ENCODE data around the gene NT5C2. TPM values are rescaled to one million over a fixed set of nuclear protein-coding genes. Genes with fewer than 3 reads are reported as not detected.

Gene NT5C2
- total and polyA plus RNA-seq, 2 donors (not counting 1 experiment from before 2014, with no cell fraction given): 74.3 to 82.2 TPM

DNA sequence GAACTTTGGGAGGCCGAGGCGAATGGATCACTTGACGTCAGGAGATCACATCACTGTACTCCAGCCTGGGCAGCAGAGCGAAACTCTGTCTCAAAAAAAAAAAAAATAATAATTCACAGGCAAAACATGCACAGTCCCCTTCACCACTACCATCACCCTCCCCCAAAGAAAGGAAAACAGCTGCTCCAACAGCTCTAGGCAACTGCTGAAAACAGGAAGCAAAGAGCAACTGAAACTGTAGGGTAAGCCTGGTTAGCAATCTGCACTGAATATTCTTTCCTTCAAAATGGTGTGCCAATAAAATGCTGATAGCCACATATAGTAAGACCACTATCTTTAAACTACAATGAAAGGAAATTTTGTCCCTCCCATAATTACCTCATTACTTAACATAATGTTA is 11.8 kb downstream of the NT5C2 start:
- peaks cover 51% of the 10 kb centered on the region for H3K79me2 ChIP-seq (ENCODE audit: control insufficient read depth, insufficient read depth, low read length)
- H3K9me3 ChIP-seq (ENCODE audit: control insufficient read depth, insufficient read depth, low read depth, low read length): no peaks in the 10 kb centered on the region
- DNase-seq (ENCODE audit: low read depth in 2 of 2): no peak
- H3K27ac ChIP-seq (ENCODE audit: insufficient read depth, low read length): no peak overlapping the region
- H3K9ac ChIP-seq (ENCODE audit: insufficient read depth, low read length): no peak overlapping the region
- no peak for TF ChIP-seq EZH2 (IDR thresholded peaks at IDR 0.05; ENCODE audit: low read length, missing control alignments)
- TF ChIP-seq, protein P1, sequence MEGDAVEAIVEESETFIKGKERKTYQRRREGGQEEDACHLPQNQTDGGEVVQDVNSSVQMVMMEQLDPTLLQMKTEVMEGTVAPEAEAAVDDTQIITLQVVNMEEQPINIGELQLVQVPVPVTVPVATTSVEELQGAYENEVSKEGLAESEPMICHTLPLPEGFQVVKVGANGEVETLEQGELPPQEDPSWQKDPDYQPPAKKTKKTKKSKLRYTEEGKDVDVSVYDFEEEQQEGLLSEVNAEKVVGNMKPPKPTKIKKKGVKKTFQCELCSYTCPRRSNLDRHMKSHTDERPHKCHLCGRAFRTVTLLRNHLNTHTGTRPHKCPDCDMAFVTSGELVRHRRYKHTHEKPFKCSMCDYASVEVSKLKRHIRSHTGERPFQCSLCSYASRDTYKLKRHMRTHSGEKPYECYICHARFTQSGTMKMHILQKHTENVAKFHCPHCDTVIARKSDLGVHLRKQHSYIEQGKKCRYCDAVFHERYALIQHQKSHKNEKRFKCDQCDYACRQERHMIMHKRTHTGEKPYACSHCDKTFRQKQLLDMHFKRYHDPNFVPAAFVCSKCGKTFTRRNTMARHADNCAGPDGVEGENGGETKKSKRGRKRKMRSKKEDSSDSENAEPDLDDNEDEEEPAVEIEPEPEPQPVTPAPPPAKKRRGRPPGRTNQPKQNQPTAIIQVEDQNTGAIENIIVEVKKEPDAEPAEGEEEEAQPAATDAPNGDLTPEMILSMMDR (conservative IDR thresholded peaks at IDR 0.05 in 1 of 2, IDR thresholded peaks at IDR 0.05 in 1 of 2; ENCODE audit: low read depth in 1 of 2, low read length in 2 of 2): no peak
- H3K4me2 ChIP-seq (ENCODE audit: extremely low read depth, insufficient read depth, low read length): no peak overlapping the region
- H3K36me3 ChIP-seq (ENCODE audit: control insufficient read depth, insufficient read depth, low read length): peaks cover 3% of the 10 kb centered on the region
- no peaks in the 10 kb centered on the region for H4K20me1 ChIP-seq (ENCODE audit: control insufficient read depth, extremely low read depth, insufficient read depth, low read length)
- no peak overlapping the region for H2AFZ ChIP-seq (ENCODE audit: low read length)
- no peaks in the 10 kb centered on the region for H3K27me3 ChIP-seq (ENCODE audit: control insufficient read depth, insufficient read depth, low read length)
- peaks cover 2% of the 10 kb centered on the region for H3K4me1 ChIP-seq (ENCODE audit: control insufficient read depth, extremely low read depth, insufficient read depth, low read length)
- no peak overlapping the region for H3K4me3 ChIP-seq (replicated peaks in 1 of 4; ENCODE audit: control extremely low read depth in 1 of 4, insufficient read depth in 1 of 4, low read depth in 3 of 4, low read length in 4 of 4)

DNA sequence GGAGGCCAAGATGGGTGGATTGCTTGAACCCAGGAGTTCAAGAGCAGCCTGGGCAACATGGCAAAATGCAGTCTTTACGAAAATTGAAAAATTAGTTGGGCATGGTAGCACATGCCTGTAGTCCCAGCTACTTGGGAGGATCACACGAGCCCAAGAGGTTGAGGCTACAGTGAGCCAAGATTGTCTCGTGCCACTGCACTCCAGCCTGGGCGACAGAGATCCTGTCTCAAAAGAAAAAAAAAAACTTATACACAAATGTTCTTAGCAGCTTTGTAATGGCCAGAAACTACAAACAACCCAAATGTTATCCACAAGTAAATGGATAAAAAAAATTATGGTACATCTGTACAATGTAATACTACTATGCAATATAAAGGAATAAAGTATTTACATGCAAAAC is 12.6 kb downstream of the NT5C2 start:
- Histone ChIP-seq H3K4me3 (replicated peaks in 1 of 4; ENCODE audit: control extremely low read depth in 1 of 4, insufficient read depth in 1 of 4, low read depth in 3 of 4, low read length in 4 of 4) (no peak overlapping the region), H3K9me3 (ENCODE audit: control insufficient read depth, insufficient read depth, low read depth, low read length) (no peaks in the 10 kb centered on the region), H3K27ac (ENCODE audit: insufficient read depth, low read length) (no peak overlapping the region), H3K79me2 (ENCODE audit: control insufficient read depth, insufficient read depth, low read length) (peaks cover 48% of the 10 kb centered on the region), H3K27me3 (ENCODE audit: control insufficient read depth, insufficient read depth, low read length) (no peaks in the 10 kb centered on the region), H3K9ac (ENCODE audit: insufficient read depth, low read length) (no peak overlapping the region), H4K20me1 (ENCODE audit: control insufficient read depth, extremely low read depth, insufficient read depth, low read length) (no peaks in the 10 kb centered on the region), H2AFZ (ENCODE audit: low read length) (no peak overlapping the region), H3K36me3 (ENCODE audit: control insufficient read depth, insufficient read depth, low read length) (peaks cover 3% of the 10 kb centered on the region), H3K4me2 (ENCODE audit: extremely low read depth, insufficient read depth, low read length) (no peak overlapping the region), H3K4me1 (ENCODE audit: control insufficient read depth, extremely low read depth, insufficient read depth, low read length) (peaks cover 2% of the 10 kb centered on the region)
- DNase-seq (ENCODE audit: low read depth in 2 of 2): no peak
- TF ChIP-seq, protein P1 (conservative IDR thresholded peaks at IDR 0.05 in 1 of 2, IDR thresholded peaks at IDR 0.05 in 1 of 2; ENCODE audit: low read depth in 1 of 2, low read length in 2 of 2): no peak
- no peak for TF ChIP-seq EZH2 (IDR thresholded peaks at IDR 0.05; ENCODE audit: low read length, missing control alignments)

DNA sequence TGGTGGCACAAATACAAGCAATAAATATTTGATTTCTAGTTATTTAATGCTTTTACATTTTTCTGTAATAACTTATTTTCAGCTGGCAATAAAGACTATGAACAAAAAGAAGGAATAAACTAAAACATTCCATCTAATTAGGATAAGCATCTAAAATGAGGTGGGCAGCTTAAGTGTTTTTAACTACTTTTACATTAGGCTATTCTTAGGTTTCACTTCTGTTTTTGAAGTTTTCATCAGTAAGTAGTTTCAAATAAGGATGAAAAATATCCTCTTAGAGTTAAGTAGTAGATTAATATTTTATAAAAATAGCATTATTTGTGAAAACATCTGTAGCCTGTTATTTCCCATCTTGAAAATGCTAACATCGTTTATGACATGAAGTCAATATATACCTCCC is 15.9 kb downstream of the NT5C2 start:
- Histone ChIP-seq H2AFZ (ENCODE audit: low read length) (no peak overlapping the region), H3K27ac (ENCODE audit: insufficient read depth, low read length) (no peak overlapping the region), H3K36me3 (ENCODE audit: control insufficient read depth, insufficient read depth, low read length) (peaks cover 3% of the 10 kb centered on the region), H3K9ac (ENCODE audit: insufficient read depth, low read length) (no peak overlapping the region), H4K20me1 (ENCODE audit: control insufficient read depth, extremely low read depth, insufficient read depth, low read length) (no peaks in the 10 kb centered on the region), H3K4me2 (ENCODE audit: extremely low read depth, insufficient read depth, low read length) (no peak overlapping the region), H3K9me3 (ENCODE audit: control insufficient read depth, insufficient read depth, low read depth, low read length) (no peaks in the 10 kb centered on the region), H3K27me3 (ENCODE audit: control insufficient read depth, insufficient read depth, low read length) (no peaks in the 10 kb centered on the region), H3K4me3 (replicated peaks in 1 of 4; ENCODE audit: control extremely low read depth in 1 of 4, insufficient read depth in 1 of 4, low read depth in 3 of 4, low read length in 4 of 4) (no peak overlapping the region), H3K4me1 (ENCODE audit: control insufficient read depth, extremely low read depth, insufficient read depth, low read length) (no peaks in the 10 kb centered on the region), H3K79me2 (ENCODE audit: control insufficient read depth, insufficient read depth, low read length) (peaks cover 27% of the 10 kb centered on the region)
- no peak for DNase-seq (ENCODE audit: low read depth in 2 of 2)
- TF ChIP-seq, protein P1 (conservative IDR thresholded peaks at IDR 0.05 in 1 of 2, IDR thresholded peaks at IDR 0.05 in 1 of 2; ENCODE audit: low read depth in 1 of 2, low read length in 2 of 2): no peak
- TF ChIP-seq EZH2 (IDR thresholded peaks at IDR 0.05; ENCODE audit: low read length, missing control alignments): no peak

Data from fibroblast of lung (primary cell).